H1 (cell line): Measurements from ENCODE around the gene CDKN2AIP. TPM values are rescaled to one million over a fixed set of nuclear protein-coding genes. Genes with fewer than 3 reads are reported as not detected.

Source experiments
- CTCF ChIA-PET: fragments of 300-600 bp; sonication (Branson Sonifier 250); formaldehyde crosslinking; loops from one replicate; lab custom pipeline; 2021; ENCODE audit not compliant: partially characterized antibody; lab: Charles Lee
- POLR2A ChIA-PET: fragments of 300-600 bp; sonication (Branson Sonifier 250); formaldehyde crosslinking; loops from one replicate; lab custom pipeline; 2021; ENCODE audit warnings: inconsistent platforms; ENCODE audit not compliant: partially characterized antibody; lab: Charles Lee
- DNase-seq, 2 experiments: peaks; one replicate each; pipeline versions ENCODE4 v3.0.0 to v3.0.0-alpha.2; 2010 to 2022; ENCODE audit warnings: low spot score in 2 of 2, low read depth in 1 of 2, mixed read lengths in 1 of 2
- FAIRE-seq: peaks from 2 replicates; lab custom pipeline; 2011; peaks lifted over from hg19 to GRCh38; lab: Jason Lieb, UNC
- H2AFZ ChIP-seq: 2 replicates; pipeline ENCODE4 v1.8.1; 2012; ENCODE audit warnings: low read length, inconsistent platforms
- H2AK5ac ChIP-seq: 2 replicates; pipeline ENCODE4 v1.6.1; 2013; ENCODE audit warnings: low read depth, low read length
- H2BK120ac ChIP-seq: replicated peaks from 2 replicates; pipeline ENCODE3; 2013; ENCODE audit warnings: low read depth, low read length, inconsistent platforms
- H2BK12ac ChIP-seq: 2 replicates; pipeline ENCODE4 v1.6.1; 2013; ENCODE audit warnings: low read depth, low read length
- H2BK15ac ChIP-seq: 2 replicates; pipeline ENCODE4 v1.6.1; 2013; ENCODE audit warnings: low read length
- H2BK20ac ChIP-seq: 2 replicates; pipeline ENCODE4 v1.6.1; 2013; ENCODE audit warnings: low read length
- H2BK5ac ChIP-seq: 2 replicates; pipeline ENCODE4 v1.6.1; 2013; ENCODE audit warnings: low read depth, low read length
- H3K14ac ChIP-seq: 2 replicates; pipeline ENCODE4 v1.6.1; 2013; ENCODE audit warnings: inconsistent platforms; ENCODE audit not compliant: insufficient read length
- H3K18ac ChIP-seq: 2 replicates; pipeline ENCODE4 v1.6.1; 2013; ENCODE audit warnings: low read length; ENCODE audit errors: extremely low read depth
- H3K23ac ChIP-seq: 2 replicates; pipeline ENCODE4 v1.6.1; 2013; ENCODE audit warnings: inconsistent platforms; ENCODE audit not compliant: insufficient read length
- H3K23me2 ChIP-seq: 2 replicates; pipeline ENCODE4 v1.6.1; 2013; ENCODE audit warnings: low read depth, low read length
- H3K27ac ChIP-seq: 2 replicates; pipeline ENCODE4 v1.6.1; 2011; ENCODE audit warnings: low read depth, low read length, inconsistent platforms
- H3K27me3 ChIP-seq, 4 experiments: replicated peaks in 1 of 4; 1 replicate in 1 of 4; 2 replicates in 3 of 4; pipeline versions ENCODE4 v1.6.1 to v1.8.1; 2011 to 2013; ENCODE audit warnings: low read length in 3 of 4, mild to moderate bottlenecking in 3 of 4, inconsistent platforms in 2 of 4, mixed read lengths in 2 of 4, moderate library complexity in 1 of 4; ENCODE audit not compliant: control insufficient read depth in 3 of 4, insufficient read depth in 3 of 4; ENCODE audit errors: extremely low read depth in 1 of 4
- H3K36me3 ChIP-seq, 4 experiments: 2 replicates each; pipeline versions ENCODE4 v1.6.1 to v1.8.1; 2011 to 2013; ENCODE audit warnings: mild to moderate bottlenecking in 4 of 4, low read length in 3 of 4, moderate library complexity in 2 of 4, control low read depth in 1 of 4, inconsistent platforms in 1 of 4; ENCODE audit not compliant: insufficient read depth in 4 of 4, control insufficient read depth in 2 of 4
- H3K4ac ChIP-seq: replicated peaks from 2 replicates; pipeline ENCODE3; 2013; ENCODE audit warnings: low read length, low read depth, mixed read lengths, inconsistent platforms; ENCODE audit not compliant: insufficient read length
- H3K4me1 ChIP-seq, 4 experiments: replicated peaks in 1 of 4; 1 replicate in 1 of 4; 2 replicates in 3 of 4; pipeline versions ENCODE4 v1.6.1 to v1.8.1; 2011 to 2013; ENCODE audit warnings: low read length in 3 of 4, inconsistent platforms in 2 of 4, mixed read lengths in 1 of 4; ENCODE audit not compliant: insufficient read depth in 4 of 4, control insufficient read depth in 3 of 4
- H3K4me2 ChIP-seq, 2 experiments: 2 replicates each; pipeline versions ENCODE4 v1.6.1 to v1.8.1; 2011 to 2013; ENCODE audit warnings: low read depth in 2 of 2, low read length in 2 of 2, control low read depth in 1 of 2, inconsistent platforms in 1 of 2, mild to moderate bottlenecking in 1 of 2; ENCODE audit not compliant: insufficient read depth in 1 of 2
- H3K4me3 ChIP-seq, 4 experiments: fragments of 200-600, 300-600 bp in 1 of 4; sonication (generic), shearing (Covaris generic), sonication (Bioruptor Twin) in 1 of 4; 2 replicates each; pipeline versions ENCODE4 v1.5.1 to v1.8.1; 2011 to 2016; ENCODE audit warnings: low read length in 4 of 4, low read depth in 3 of 4, control low read depth in 2 of 4, inconsistent platforms in 2 of 4, mild to moderate bottlenecking in 2 of 4, mixed read lengths in 1 of 4, moderate library complexity in 1 of 4; ENCODE audit not compliant: insufficient read depth in 2 of 4; ENCODE audit errors: extremely low read depth in 1 of 4
- H3K56ac ChIP-seq: replicated peaks from 2 replicates; pipeline ENCODE3; 2013; ENCODE audit warnings: low read depth, mild to moderate bottlenecking, mixed read lengths, low read length, inconsistent platforms; ENCODE audit not compliant: insufficient read length
- H3K79me1 ChIP-seq: 2 replicates; pipeline ENCODE4 v1.6.1; 2013; ENCODE audit warnings: low read depth, low read length, control low read depth
- H3K79me2 ChIP-seq, 2 experiments: 2 replicates each; pipeline versions ENCODE4 v1.6.1 to v1.8.1; 2012 to 2013; ENCODE audit warnings: low read length in 2 of 2, mild to moderate bottlenecking in 2 of 2, inconsistent platforms in 1 of 2; ENCODE audit not compliant: insufficient read depth in 2 of 2, control insufficient read depth in 1 of 2
- H3K9ac ChIP-seq, 4 experiments: replicated peaks in 1 of 4; 1 replicate in 1 of 4; 2 replicates in 3 of 4; pipeline versions ENCODE4 v1.6.1 to v1.8.1; 2011 to 2013; ENCODE audit warnings: low read depth in 3 of 4, low read length in 3 of 4, control low read depth in 2 of 4, mild to moderate bottlenecking in 2 of 4, moderate library complexity in 2 of 4, inconsistent platforms in 1 of 4; ENCODE audit errors: extremely low read depth in 1 of 4
- H3K9me3 ChIP-seq, 2 experiments: 2 replicates each; pipeline versions ENCODE4 v1.6.1 to v1.8.1; 2012 to 2013; ENCODE audit warnings: mild to moderate bottlenecking in 2 of 2, moderate library complexity in 2 of 2, control low read depth in 1 of 2, inconsistent platforms in 1 of 2, low read depth in 1 of 2, low read length in 1 of 2, mixed read lengths in 1 of 2; ENCODE audit not compliant: insufficient read depth in 2 of 2
- H4K20me1 ChIP-seq, 2 experiments: replicated peaks in 1 of 2; 2 replicates each; pipeline versions ENCODE3 to v1.8.1; 2011 to 2013; ENCODE audit warnings: inconsistent platforms in 2 of 2, low read length in 2 of 2, mild to moderate bottlenecking in 1 of 2; ENCODE audit not compliant: insufficient read depth in 2 of 2, control insufficient read depth in 1 of 2
- H4K5ac ChIP-seq: 2 replicates; pipeline ENCODE4 v1.6.1; 2013; ENCODE audit warnings: low read length, low read depth, mixed read lengths, inconsistent platforms; ENCODE audit not compliant: insufficient read length
- H4K8ac ChIP-seq: 2 replicates; pipeline ENCODE4 v1.8.0; 2013; ENCODE audit warnings: mild to moderate bottlenecking, moderate library complexity, low read length, inconsistent platforms; ENCODE audit not compliant: insufficient read depth; ENCODE audit errors: extremely low read depth
- H4K91ac ChIP-seq: replicated peaks from 2 replicates; pipeline ENCODE3; 2013; ENCODE audit warnings: low read length, mixed read lengths, inconsistent platforms; ENCODE audit not compliant: insufficient read length
- BCL11A ChIP-seq, 2 experiments: IDR thresholded peaks; one replicate each; pipeline ENCODE4 v1.6.1; 2011; ENCODE audit warnings: low read depth in 2 of 2, low read length in 2 of 2, mild to moderate bottlenecking in 2 of 2
- CEBPB ChIP-seq: IDR thresholded peaks from 2 replicates; pipeline ENCODE4 v1.6.1; 2012; ENCODE audit warnings: low read depth, low read length
- CTBP2 ChIP-seq: IDR thresholded peaks from 2 replicates; pipeline ENCODE4 v1.7.0; 2011; ENCODE audit warnings: borderline replicate concordance, mild to moderate bottlenecking, moderate library complexity, mixed read lengths, low read length; ENCODE audit not compliant: insufficient read depth, insufficient read length
- GTF2F1 ChIP-seq: IDR thresholded peaks from 2 replicates; pipeline ENCODE4 v1.6.1; 2012; ENCODE audit warnings: low read depth, low read length, improper control_type of control experiment, borderline replicate concordance
- JUND ChIP-seq: IDR thresholded peaks from 2 replicates; pipeline ENCODE4 v1.6.1; 2011; ENCODE audit warnings: mild to moderate bottlenecking, improper control_type of control experiment, low read length
- KDM5A ChIP-seq: fragments of 200-600 bp; IDR thresholded peaks from 2 replicates; pipeline ENCODE4 v1.7.1; 2012; ENCODE audit warnings: mild to moderate bottlenecking, low read length, inconsistent platforms, mixed read lengths
- NANOG ChIP-seq: IDR thresholded peaks from 2 replicates; pipeline ENCODE4 v1.6.1; 2011; ENCODE audit warnings: low read length, low read depth, mild to moderate bottlenecking, inconsistent platforms; ENCODE audit not compliant: insufficient read depth, poor library complexity, severe bottlenecking
- PHF8 ChIP-seq: fragments of 200-600 bp; sonication (generic); conservative IDR thresholded peaks from 2 replicates; pipeline ENCODE4 v1.7.1; 2012; ENCODE audit warnings: low read depth, mild to moderate bottlenecking, inconsistent platforms, low read length, moderate library complexity
- POLR2A ChIP-seq, 2 experiments: IDR thresholded peaks; 1 replicate in 1 of 2; 2 replicates in 1 of 2; pipeline ENCODE4 v1.6.1; 2011; ENCODE audit warnings: low read depth in 2 of 2, low read length in 2 of 2, mild to moderate bottlenecking in 2 of 2; ENCODE audit errors: control extremely low read depth in 1 of 2
- RFX5 ChIP-seq: IDR thresholded peaks from 2 replicates; pipeline ENCODE4 v1.6.1; 2011; ENCODE audit warnings: low read depth, low read length, improper control_type of control experiment, borderline replicate concordance
- RNF2 ChIP-seq: fragments of 200-900, 300-1000 bp; sonication (generic); IDR thresholded peaks from 2 replicates; pipeline ENCODE4 v1.7.1; 2016; ENCODE audit warnings: borderline replicate concordance, low read depth, mild to moderate bottlenecking, antibody characterized with exemption, low read length; ENCODE audit not compliant: poor library complexity, severe bottlenecking; ENCODE audit errors: missing control alignments
- SP1 ChIP-seq: IDR thresholded peaks from 2 replicates; pipeline ENCODE4 v1.6.1; 2011; ENCODE audit warnings: low read depth, low read length
- SRF ChIP-seq: IDR thresholded peaks from 2 replicates; pipeline ENCODE4 v1.6.1; 2011; ENCODE audit warnings: mild to moderate bottlenecking, low read depth, low read length, moderate library complexity
- YY1 ChIP-seq: IDR thresholded peaks from 2 replicates; pipeline ENCODE4 v1.6.1; 2011; ENCODE audit warnings: low read depth, mild to moderate bottlenecking, low read length
- WGBS, 2 experiments: shearing (Covaris generic) in 1 of 2; methylation state at CpG; one replicate each; pipeline versions ENCODE4 v1.1.6 to v1.1.7; 2013 to 2015; ENCODE audit warnings: low lambda C conversion rate in 2 of 2, mixed read lengths in 2 of 2, inconsistent platforms in 1 of 2, low coverage in 1 of 2, missing lambda C conversion rate in 1 of 2; ENCODE audit not compliant: insufficient replicate concordance in 2 of 2, insufficient coverage in 1 of 2, insufficient read length in 1 of 2; ENCODE audit errors: extremely low coverage in 1 of 2, missing lambda C conversion rate in 1 of 2; 5-methylcytosine and 5-hydroxymethylcytosine counted together
- polyA plus RNA-seq, 7 experiments: library from polyadenylated mRNA; depleted of rRNA in 3 of 7; stranded (reverse) in 5 of 7; unstranded in 2 of 7; fragments of >200 nt in 5 of 7; fragments of 200-250 nt in 2 of 7; gene quantifications; 1 replicate in 5 of 7; 2 replicates in 1 of 7; 4 replicates in 1 of 7; pipeline versions ENCODE4 v1.2.1 to v1.2.3, GENCODE V29; 2011 to 2013; ENCODE audit warnings: missing spikeins in 2 of 7, mixed read lengths in 2 of 7
- total RNA-seq: library from RNA; stranded (reverse); fragmentation: NEBNext Ultra II Directional; extraction: Animal tissue kit (Norgen Biotek cat#: 25700); gene quantifications from 2 replicates; pipeline ENCODE4 v1.2.1, GENCODE V29; 2021
- TF ChIP-seq, protein P1 (sequence below): IDR thresholded peaks from 2 replicates; pipeline ENCODE4 v1.6.1; 2012; ENCODE audit warnings: inconsistent platforms

CDKN2AIP gene
- total and polyA plus RNA-seq, 2 of the 8 experiments (the other 6 are each of a cell fraction or from before 2014, with no cell fraction given), result 6.0 to 14.0 TPM

DNA sequence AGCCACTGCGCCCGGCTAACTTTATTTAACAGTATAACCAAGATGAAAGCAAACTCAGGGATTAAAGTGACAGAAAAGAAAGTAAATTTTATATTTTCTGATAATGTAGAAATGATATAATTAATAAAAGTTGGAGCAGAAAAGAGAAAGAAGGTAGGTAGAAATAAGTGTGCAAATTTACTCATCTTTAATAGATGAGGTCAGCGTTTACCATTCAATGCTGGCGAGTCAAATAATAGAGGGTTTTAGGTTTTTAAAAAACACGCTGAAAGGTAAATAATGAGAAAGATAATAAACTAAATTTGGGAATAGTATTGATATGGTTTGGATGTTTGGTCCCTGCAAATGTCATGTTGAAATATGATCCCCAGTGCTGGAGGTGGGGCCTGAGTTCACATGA is 13.6 kb downstream of the CDKN2AIP start:
- H3K36me3 ChIP-seq, result no peaks in the 10 kb centered on the region
- H4K5ac ChIP-seq, result no peak overlapping the region
- H2BK15ac ChIP-seq, result no peak overlapping the region
- no peak overlapping the region for H3K9ac ChIP-seq
- H3K79me2 ChIP-seq, result no peaks in the 10 kb centered on the region
- H3K4me1 ChIP-seq, result no peaks in the 10 kb centered on the region
- no peak for FAIRE-seq
- WGBS, 2 experiments, result 78% methylated on average over 5 of the region's 5 CpGs; no CpG with 5 or more reads in 1 of the 2 experiments
- H3K18ac ChIP-seq, result no peak overlapping the region
- no peaks in the 10 kb centered on the region for H3K27me3 ChIP-seq
- H3K23ac ChIP-seq, result no peak overlapping the region
- no peaks in the 10 kb centered on the region for H3K79me1 ChIP-seq
- no peaks in the 10 kb centered on the region for H4K20me1 ChIP-seq
- no peak overlapping the region for H3K27ac ChIP-seq
- no peak overlapping the region for H2BK20ac ChIP-seq
- DNase-seq, result no peak
- H2AK5ac ChIP-seq, result no peak overlapping the region
- POLR2A ChIA-PET, result no interaction called here
- H4K8ac ChIP-seq, result no peak overlapping the region
- H2BK5ac ChIP-seq, result no peak overlapping the region
- no peaks in the 10 kb centered on the region for H3K23me2 ChIP-seq
- no peak overlapping the region for H3K4me2 ChIP-seq
- no peak overlapping the region for H3K56ac ChIP-seq
- no peak overlapping the region for H3K4ac ChIP-seq
- CTCF ChIA-PET, result no interaction called here
- no peak overlapping the region for H2BK12ac ChIP-seq
- H3K14ac ChIP-seq, result no peak overlapping the region
- H2BK120ac ChIP-seq, result no peak overlapping the region
- no peak overlapping the region for H2AFZ ChIP-seq
- H4K91ac ChIP-seq, result no peak overlapping the region
- no peaks in the 10 kb centered on the region for H3K9me3 ChIP-seq
- H3K4me3 ChIP-seq, result no peak overlapping the region
- no peak for TF ChIP-seq NANOG
- no peak for TF ChIP-seq GTF2F1
- TF ChIP-seq YY1, result no peak
- TF ChIP-seq, protein P1, sequence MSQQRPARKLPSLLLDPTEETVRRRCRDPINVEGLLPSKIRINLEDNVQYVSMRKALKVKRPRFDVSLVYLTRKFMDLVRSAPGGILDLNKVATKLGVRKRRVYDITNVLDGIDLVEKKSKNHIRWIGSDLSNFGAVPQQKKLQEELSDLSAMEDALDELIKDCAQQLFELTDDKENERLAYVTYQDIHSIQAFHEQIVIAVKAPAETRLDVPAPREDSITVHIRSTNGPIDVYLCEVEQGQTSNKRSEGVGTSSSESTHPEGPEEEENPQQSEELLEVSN, result no peak
- no peak for TF ChIP-seq CEBPB
- no peak for TF ChIP-seq PHF8
- TF ChIP-seq JUND, result no peak
- TF ChIP-seq KDM5A, result no peak
- TF ChIP-seq RFX5, result no peak
- TF ChIP-seq BCL11A (IDR thresholded peaks at IDR 0.05; ENCODE audit: low read depth in 2 of 2, low read length in 2 of 2), result no peak
- no peak for TF ChIP-seq SRF
- no peak for TF ChIP-seq SP1
- TF ChIP-seq CTBP2, result no peak
- TF ChIP-seq POLR2A (IDR thresholded peaks at IDR 0.05; ENCODE audit: control extremely low read depth in 1 of 2, low read depth in 2 of 2, low read length in 2 of 2), result no peak
- no peak for TF ChIP-seq RNF2
